ENCODE data around the gene SLC7A11. TPM values are rescaled to one million over a fixed set of nuclear protein-coding genes. Genes with fewer than 3 reads are reported as not detected.

Gene SLC7A11
- total RNA-seq, 4 donors from 2014 or later: 0.61 to 1.2 (median 0.73) TPM

- no peak overlapping the region for H3K4me3 ChIP-seq (ENCODE audit: low read depth, poor library complexity, severe bottlenecking)
- 79 to 81% methylated on average over 2 of the region's 2 CpGs for WGBS, 2 donors
- intact Hi-C loops (cut with DNase I; ENCODE audit: low total_unique reads): loop anchor here (5.0 kb wide), 1 partner anchor 260 kb away; no protein-coding TSS in a partner anchor
- DNase-seq (ENCODE audit: low spot score in 2 of 2): no peak
- no peak for TF ChIP-seq CTCF (IDR thresholded peaks at IDR 0.05)
- TF ChIP-seq POLR2A (IDR thresholded peaks at IDR 0.05): no peak
Observed at GRCh38 chr4:138192113-138192512, 50.0 kb downstream of the SLC7A11 start.

GRCh38 chr4:138190452-138190858 lies 51.7 kb downstream of the SLC7A11 start:
- WGBS, 2 donors: 76 to 79% methylated on average over 3 of the region's 3 CpGs
- no peak overlapping the region for H3K4me3 ChIP-seq (ENCODE audit: low read depth, poor library complexity, severe bottlenecking)
- intact Hi-C loops (cut with DNase I; ENCODE audit: low total_unique reads): loop anchor here (5.0 kb wide), 1 partner anchor 262 kb away; no protein-coding TSS in a partner anchor
- TF ChIP-seq CTCF (IDR thresholded peaks at IDR 0.05) (no peak), POLR2A (IDR thresholded peaks at IDR 0.05) (no peak)
- no peak for DNase-seq (ENCODE audit: low spot score in 2 of 2)

GRCh38 chr4:138189206-138189605 lies 52.9 kb downstream of the SLC7A11 start:
- H3K4me3 ChIP-seq (ENCODE audit: low read depth, poor library complexity, severe bottlenecking): no peak overlapping the region
- no peak for DNase-seq (ENCODE audit: low spot score in 2 of 2)
- TF ChIP-seq POLR2A (IDR thresholded peaks at IDR 0.05) (no peak), CTCF (IDR thresholded peaks at IDR 0.05) (no peak)
- intact Hi-C loops (cut with DNase I; ENCODE audit: low total_unique reads): no loop called here
- WGBS, 2 donors: 79 to 82% methylated on average over 4 of the region's 4 CpGs

- no peak for DNase-seq (ENCODE audit: low spot score in 2 of 2)
- 80 to 83% methylated on average over 5 of the region's 5 CpGs for WGBS, 2 donors
- no peak overlapping the region for H3K4me3 ChIP-seq (ENCODE audit: low read depth, poor library complexity, severe bottlenecking)
- no peak for TF ChIP-seq POLR2A (IDR thresholded peaks at IDR 0.05)
- TF ChIP-seq CTCF (IDR thresholded peaks at IDR 0.05): no peak
- intact Hi-C loops (cut with DNase I; ENCODE audit: low total_unique reads): no loop called here
Observed at GRCh38 chr4:138188406-138189084, 53.6 kb downstream of the SLC7A11 start.

- intact Hi-C loops (cut with DNase I; ENCODE audit: low total_unique reads): no loop called here
- WGBS, 2 donors: 87 to 88% methylated on average over 13 of the region's 13 CpGs
- no peak for TF ChIP-seq CTCF (IDR thresholded peaks at IDR 0.05)
- no peak for TF ChIP-seq POLR2A (IDR thresholded peaks at IDR 0.05)
- DNase-seq (ENCODE audit: low spot score in 2 of 2): no peak
- no peak overlapping the region for H3K4me3 ChIP-seq (ENCODE audit: low read depth, poor library complexity, severe bottlenecking)
Observed at GRCh38 chr4:138185859-138186645, 56.1 kb downstream of the SLC7A11 start.

Data from lower leg skin (tissue), 4 donors.